ENCODE measurements around the gene NKAIN1.

DNA sequence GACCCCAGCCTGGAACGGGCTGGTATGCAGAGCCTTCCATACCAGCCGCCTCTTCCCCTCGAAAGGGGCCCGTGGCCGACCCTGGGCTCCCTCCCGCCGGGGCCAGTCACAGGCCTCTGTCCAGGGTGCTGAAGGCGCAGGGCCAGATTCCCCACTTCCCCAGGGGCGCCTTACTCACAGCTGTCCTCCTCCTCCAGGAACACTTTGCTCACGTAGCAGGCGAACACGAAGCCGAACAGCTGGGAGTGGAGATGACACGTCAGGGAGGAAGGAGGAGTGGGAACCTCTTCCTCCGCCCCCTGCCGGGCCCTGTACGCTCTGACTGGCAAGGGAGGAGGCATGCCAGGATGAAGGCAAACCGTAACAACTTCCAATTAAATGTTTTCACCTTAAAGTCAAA lies 57.3 kb downstream of the NKAIN1 start:
- TF ChIP-seq, protein P1, sequence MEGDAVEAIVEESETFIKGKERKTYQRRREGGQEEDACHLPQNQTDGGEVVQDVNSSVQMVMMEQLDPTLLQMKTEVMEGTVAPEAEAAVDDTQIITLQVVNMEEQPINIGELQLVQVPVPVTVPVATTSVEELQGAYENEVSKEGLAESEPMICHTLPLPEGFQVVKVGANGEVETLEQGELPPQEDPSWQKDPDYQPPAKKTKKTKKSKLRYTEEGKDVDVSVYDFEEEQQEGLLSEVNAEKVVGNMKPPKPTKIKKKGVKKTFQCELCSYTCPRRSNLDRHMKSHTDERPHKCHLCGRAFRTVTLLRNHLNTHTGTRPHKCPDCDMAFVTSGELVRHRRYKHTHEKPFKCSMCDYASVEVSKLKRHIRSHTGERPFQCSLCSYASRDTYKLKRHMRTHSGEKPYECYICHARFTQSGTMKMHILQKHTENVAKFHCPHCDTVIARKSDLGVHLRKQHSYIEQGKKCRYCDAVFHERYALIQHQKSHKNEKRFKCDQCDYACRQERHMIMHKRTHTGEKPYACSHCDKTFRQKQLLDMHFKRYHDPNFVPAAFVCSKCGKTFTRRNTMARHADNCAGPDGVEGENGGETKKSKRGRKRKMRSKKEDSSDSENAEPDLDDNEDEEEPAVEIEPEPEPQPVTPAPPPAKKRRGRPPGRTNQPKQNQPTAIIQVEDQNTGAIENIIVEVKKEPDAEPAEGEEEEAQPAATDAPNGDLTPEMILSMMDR (IDR thresholded peaks at IDR 0.05), result peak in 2 of 6 experiments; percentile 12 to 36
- TF ChIP-seq POLR2A (IDR thresholded peaks at IDR 0.05), result no peak
